ACHN (cell line): Measurements from ENCODE around the gene DGKG.

Experiments
- DNase-seq: peaks from one replicate; pipeline ENCODE4 v3.0.0-alpha.2; 2015
- in situ Hi-C: cut with HindIII; loops from 2 replicates; pipeline ENCODE4 v1.10.0; 2017; ENCODE audit warnings: low sequenced_read_pairs, low pct_ligation_motif_present, low pct_unique_long_range_greater_than_20kb

Gene DGKG

DNA sequence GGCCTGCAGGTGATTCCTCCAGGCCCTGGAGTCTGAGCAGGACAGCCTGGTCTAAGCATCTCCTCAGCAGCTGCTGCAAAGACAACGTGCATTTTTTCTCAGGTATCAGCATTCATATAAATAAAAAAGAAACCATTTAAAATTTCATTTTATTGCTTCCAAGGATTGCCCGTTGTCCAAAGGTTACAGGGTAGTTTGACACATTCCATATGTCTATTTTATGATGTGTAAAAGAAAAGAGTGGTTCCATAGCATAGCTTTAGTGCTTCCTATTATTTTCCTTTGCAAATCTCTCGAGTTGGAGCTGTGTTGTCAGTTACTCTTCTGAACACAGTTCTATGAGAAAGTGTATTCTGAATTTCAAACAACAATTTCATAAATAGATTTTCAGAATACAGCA, 7.2 kb upstream of the DGKG start:
- no peak for DNase-seq
- in situ Hi-C loops = no loop called here

- in situ Hi-C loops = no loop called here
- DNase-seq = no peak
Observed at GRCh38 chr3:186368717-186369116, 6.7 kb upstream of the DGKG start.

DNA sequence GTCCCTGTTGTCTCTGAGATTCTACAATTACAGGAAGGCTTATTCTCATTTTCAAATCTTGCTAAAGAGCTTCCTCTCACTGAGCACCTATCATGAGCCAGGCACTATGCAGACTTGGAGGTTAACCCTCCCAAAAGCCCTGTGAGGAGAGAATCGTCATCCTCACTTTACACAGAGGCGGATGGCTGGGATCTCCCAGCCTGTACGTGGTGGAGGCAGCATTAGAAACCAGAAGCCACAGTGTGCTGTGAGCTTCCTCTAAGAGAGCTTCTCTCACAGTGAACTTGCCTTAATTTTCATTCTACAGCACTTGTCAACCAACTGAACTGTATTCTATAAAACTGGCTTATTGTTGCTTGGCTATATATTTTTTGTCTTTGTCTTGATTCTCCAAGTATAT, 6.1 kb upstream of the DGKG start:
- DNase-seq = no peak
- in situ Hi-C loops = no loop called here

GRCh38 chr3:186367631-186368030, 5.6 kb upstream of the DGKG start:
- no peak for DNase-seq
- in situ Hi-C loops = no loop called here

GRCh38 chr3:186366206-186366605, 4.2 kb upstream of the DGKG start:
- in situ Hi-C loops = no loop called here
- no peak for DNase-seq

DNA sequence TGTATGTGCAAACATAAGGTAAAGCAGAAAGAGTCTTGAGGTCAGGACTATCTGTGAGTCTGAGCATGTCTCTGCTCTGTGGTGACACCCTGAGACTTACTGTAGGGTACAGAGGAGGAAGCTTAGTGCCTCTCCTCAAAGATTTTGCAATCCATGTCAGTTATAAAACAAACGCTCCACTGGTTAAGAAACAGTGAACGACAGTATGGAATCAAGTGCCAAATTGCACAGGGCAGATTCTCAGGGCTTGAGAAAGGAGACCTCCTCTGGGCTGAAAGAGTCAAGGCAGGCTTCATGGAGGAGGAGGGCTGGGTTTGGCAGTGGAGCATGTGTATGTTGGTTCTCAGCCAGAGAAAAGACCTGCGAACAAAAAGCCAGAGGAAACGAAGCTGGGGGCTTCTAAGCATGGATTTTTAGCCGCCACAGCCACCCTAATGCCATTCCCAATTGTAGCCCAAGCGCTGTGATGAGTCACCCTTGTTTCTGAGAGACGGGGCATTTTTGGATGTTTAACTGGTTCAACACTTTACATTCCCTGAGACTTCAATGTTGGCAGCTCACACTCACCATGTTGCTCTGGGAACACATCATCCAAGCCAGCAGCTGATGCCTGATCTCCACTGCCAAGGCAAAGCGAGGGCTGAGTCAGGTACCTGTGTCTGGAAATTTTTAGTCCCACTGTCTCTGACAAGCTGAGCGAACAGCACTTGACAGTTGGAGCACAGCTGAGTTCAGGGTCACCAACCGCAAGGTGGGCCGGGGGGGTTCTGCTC, 3.4 kb upstream of the DGKG start:
- in situ Hi-C loops = no loop called here
- DNase-seq = no peak

DNA sequence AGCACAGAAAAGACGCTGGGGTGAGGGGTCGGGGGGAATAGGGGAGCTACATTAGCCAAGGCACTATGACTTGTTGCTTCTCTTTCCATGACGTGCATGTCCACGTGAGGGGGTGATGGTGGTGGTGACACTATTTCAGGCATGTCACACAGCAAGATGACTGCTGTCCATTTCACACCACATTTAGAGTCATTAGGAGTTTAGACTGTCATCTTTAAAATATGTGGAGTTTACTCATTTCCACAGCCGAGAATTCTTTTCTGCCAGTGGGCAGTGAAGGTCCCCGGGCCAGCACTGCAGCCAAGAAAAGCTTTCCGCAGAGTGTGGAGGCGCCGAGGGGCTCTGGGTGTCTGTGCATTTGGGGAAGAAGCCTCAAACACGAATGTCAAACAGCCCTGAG, 954 bp upstream of the DGKG start:
- no peak for DNase-seq
- in situ Hi-C loops = no loop called here

- DNase-seq = no peak
- in situ Hi-C loops = no loop called here
Observed at GRCh38 chr3:186362537-186362842, 456 bp upstream of the DGKG start.

DNA sequence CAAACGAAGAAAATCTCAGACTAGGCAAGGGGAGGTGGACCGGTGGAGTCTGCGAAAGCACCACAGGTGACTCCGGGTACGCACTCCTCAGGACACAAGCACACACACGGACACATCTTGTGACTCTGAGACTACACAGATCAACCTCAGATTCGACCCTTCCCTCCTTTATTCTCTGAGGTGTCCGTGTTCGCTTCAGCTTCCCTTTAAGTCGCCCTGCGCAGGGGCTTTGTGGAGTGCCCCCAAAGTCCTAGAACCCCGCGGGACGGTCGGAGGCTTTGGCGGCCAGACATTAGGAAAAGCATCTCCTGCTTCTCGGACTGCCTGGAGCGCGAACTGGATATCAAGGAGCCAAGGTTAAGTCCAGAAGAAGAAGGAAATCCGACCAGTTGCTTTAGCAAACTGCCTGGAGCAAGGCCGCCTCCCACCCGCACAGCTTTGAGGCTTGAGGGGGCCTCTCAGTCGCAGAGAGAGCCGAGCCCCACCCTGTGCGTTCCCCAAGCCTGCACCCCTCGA, 730 bp downstream of the DGKG start:
- in situ Hi-C loops = no loop called here

GRCh38 chr3:186360779-186361178, 1.3 kb downstream of the DGKG start:
- no peak for DNase-seq
- in situ Hi-C loops = no loop called here

More for the DNA sequence above, 730 bp downstream of the DGKG start:
- DNase-seq = no peak

- no peak for DNase-seq
- in situ Hi-C loops = no loop called here
Observed at GRCh38 chr3:186359078-186359477, 3.0 kb downstream of the DGKG start.

DNA sequence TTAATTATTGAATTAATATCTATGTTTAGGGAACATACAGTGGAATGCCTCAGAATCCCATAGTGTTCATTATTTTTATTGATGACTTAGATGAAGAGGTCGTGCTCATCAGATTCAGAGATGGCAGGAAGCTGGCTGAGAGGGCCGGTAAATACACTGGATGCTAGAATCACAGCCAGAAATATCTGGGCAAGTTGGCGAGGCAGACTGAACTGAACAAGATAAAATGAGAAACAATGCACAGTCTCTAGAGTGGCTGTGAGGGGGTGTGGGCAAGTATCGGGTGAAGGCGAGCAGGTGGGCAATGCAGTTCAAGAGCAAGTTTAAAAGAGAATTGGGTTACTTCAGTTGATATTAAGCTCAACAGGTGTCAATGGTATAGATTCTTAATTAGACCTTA, 5.9 kb downstream of the DGKG start:
- in situ Hi-C loops = no loop called here
- no peak for DNase-seq

DNA sequence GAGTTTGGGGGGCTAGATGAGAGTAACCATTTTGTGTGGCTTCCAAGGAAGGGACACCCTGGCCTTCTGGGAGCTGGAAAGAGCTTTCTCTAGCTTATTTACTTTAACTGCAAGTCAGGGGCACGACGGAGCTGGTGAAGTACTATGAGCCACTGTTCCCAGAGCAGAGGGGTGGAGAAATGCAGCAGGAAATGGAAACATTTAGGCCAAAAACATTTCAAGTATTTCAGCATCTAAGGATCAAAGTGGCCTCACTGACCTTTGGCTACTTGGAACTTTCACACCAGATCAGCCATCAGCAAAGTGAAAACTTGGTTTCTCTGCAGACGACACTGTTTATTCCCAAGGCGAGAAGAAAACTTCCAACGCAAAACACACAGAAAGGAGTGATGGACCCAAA, 7.9 kb downstream of the DGKG start:
- in situ Hi-C loops = no loop called here
- DNase-seq = no peak

DNA sequence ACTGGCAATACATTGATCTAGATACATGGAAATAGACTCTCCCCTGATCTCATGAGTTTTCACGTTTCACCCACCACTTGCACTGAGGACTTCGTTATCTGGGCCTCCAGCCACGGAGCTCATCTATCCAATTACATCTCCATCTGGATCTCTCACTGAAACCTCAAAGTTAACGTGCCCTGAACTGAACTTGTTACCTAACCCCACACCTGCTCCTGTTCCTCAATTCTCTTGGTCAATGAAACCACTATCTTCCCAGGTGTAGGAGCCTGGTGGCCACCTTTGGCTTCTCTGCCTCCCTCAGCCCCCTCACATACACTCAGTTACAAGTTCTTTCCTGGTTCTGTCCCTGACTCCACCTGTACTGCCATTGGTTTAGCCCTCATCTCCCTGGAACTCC, 9.7 kb downstream of the DGKG start:
- no peak for DNase-seq
- in situ Hi-C loops = no loop called here

DNA sequence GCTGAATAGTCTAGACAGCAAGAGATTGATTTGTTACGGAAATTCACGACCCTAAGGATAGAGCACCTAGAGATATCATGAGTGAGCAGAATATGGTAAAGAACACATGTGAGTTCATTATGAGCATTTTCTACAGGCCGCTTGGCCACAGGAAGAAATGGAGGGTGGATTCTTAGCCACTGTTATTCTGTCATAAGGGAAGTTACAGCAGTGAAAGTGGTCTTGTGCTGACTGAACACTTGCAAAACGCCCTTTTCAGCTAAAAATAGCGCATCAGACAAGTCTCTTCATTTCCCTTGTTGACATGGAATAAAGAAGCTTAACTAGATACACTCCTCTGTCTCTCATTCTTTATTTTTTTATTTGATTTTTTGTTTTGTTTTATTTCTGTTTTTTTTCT, 19.8 kb downstream of the DGKG start:
- no peak for DNase-seq
- in situ Hi-C loops = no loop called here

GRCh38 chr3:186340204-186340603, 21.8 kb downstream of the DGKG start:
- peak; percentile 5 for DNase-seq
- in situ Hi-C loops = no loop called here

- no peak for DNase-seq
- in situ Hi-C loops = no loop called here
Observed at GRCh38 chr3:186339180-186339918, 22.7 kb downstream of the DGKG start.

GRCh38 chr3:186333256-186333655, 28.8 kb downstream of the DGKG start:
- DNase-seq = no peak
- in situ Hi-C loops = no loop called here

DNA sequence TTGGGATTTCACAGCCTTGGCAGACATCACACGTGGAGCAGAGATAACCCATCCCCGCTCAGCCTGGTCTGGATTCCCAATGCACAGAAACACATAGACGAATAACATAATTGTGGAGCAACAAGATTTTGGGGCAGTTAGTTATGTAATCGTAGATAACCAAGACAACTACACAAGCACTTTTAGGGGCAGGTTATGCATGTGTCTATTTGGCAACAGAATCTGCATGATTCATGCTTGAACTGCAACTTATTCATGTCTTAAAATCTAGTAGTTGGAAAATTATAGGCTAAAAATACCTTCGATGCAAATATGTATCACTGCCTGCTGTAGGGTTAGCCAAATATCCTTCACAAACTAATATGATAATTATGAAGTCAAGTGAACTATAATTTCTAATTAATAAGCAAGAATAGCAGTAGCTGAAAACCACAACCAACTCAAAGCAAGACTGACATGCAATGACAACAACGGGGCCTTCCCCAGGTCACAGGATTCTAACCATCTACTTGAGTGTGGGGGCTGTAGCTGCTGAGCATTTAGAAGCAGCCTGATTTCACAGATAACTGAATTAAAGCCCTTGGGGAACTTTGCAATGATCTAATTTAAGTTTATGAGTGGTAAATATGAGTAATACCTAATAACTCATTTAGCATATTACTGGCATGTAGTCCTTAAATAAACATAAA, 31.1 kb downstream of the DGKG start:
- DNase-seq = no peak
- in situ Hi-C loops = no loop called here

GRCh38 chr3:186329589-186329988, 32.4 kb downstream of the DGKG start:
- no peak for DNase-seq
- in situ Hi-C loops = no loop called here
